ENCODE data around the gene BCL7A. TPM values are rescaled to one million over a fixed set of nuclear protein-coding genes. Genes with fewer than 3 reads are reported as not detected.
A peak's percentile ranks its signal among the peaks of the same experiment; 100 is the strongest.

BCL7A gene
- total RNA-seq, 4 donors from 2014 or later: 0.26 to 12.2 (median 4.2) TPM

DNA sequence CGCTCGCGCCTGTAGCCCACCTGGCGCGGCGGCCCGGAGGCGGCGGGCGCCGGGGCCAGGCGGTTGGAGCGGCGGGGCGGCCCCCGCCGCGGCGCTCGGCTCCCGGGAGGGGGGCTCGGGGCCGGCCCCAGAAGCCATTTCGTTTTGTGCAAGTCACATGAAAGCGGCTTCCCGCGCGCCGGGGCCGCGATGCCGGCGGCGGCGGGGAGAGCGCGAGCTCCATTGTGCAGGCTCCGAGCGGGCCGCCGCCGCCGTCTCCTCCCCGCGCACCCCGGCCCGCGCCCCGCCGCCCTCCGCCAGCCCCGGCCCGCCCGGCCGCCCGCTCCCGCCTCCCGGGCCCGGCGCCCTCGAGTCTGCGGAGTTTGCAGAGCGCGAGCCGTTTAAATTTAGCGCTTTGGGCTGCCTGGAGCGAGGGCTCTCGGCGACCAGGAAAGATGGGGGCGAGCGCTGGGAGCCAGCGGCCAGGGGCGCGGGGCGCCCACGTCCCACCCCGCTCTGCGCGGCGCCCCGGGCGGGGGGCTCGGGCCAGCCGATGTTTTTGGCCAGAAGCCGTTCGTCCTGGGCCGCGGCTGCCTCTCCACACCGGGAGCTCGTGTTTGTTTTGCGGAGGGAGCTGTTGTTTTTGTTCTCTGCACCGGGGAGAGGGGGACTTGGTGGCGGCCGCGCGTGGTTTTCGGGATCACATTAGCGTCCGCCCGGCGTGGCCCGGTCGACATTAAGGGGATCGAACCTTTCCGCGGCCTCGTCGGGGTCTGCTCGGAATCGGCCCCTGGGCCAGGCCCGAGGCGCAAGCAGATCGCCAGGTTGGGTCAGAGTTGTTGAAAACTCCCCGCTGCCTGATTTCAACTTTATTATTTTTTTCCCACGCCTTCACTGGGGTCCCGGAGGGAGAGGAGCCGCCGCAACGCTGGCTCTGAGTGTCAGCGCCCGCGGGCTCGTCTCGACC lies 982 bp downstream of the BCL7A start:
- TF ChIP-seq, protein P1, sequence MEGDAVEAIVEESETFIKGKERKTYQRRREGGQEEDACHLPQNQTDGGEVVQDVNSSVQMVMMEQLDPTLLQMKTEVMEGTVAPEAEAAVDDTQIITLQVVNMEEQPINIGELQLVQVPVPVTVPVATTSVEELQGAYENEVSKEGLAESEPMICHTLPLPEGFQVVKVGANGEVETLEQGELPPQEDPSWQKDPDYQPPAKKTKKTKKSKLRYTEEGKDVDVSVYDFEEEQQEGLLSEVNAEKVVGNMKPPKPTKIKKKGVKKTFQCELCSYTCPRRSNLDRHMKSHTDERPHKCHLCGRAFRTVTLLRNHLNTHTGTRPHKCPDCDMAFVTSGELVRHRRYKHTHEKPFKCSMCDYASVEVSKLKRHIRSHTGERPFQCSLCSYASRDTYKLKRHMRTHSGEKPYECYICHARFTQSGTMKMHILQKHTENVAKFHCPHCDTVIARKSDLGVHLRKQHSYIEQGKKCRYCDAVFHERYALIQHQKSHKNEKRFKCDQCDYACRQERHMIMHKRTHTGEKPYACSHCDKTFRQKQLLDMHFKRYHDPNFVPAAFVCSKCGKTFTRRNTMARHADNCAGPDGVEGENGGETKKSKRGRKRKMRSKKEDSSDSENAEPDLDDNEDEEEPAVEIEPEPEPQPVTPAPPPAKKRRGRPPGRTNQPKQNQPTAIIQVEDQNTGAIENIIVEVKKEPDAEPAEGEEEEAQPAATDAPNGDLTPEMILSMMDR (IDR thresholded peaks at IDR 0.05): no peak
- TF ChIP-seq POLR2A (IDR thresholded peaks at IDR 0.05): no peak
- DNase-seq: no peak
- H3K4me1 ChIP-seq: no peaks in the 10 kb centered on the region
- H3K9me3 ChIP-seq: no peaks in the 10 kb centered on the region
- H3K27ac ChIP-seq: peak overlapping the region; percentile 81 to 91
- no peaks in the 10 kb centered on the region for H3K36me3 ChIP-seq
- intact Hi-C loops (cut with DNase I; ENCODE audit: low total_unique reads): no loop called here
- peak overlapping the region; percentile 39 to 57 for H3K4me3 ChIP-seq
- no peaks in the 10 kb centered on the region for H3K27me3 ChIP-seq

DNA sequence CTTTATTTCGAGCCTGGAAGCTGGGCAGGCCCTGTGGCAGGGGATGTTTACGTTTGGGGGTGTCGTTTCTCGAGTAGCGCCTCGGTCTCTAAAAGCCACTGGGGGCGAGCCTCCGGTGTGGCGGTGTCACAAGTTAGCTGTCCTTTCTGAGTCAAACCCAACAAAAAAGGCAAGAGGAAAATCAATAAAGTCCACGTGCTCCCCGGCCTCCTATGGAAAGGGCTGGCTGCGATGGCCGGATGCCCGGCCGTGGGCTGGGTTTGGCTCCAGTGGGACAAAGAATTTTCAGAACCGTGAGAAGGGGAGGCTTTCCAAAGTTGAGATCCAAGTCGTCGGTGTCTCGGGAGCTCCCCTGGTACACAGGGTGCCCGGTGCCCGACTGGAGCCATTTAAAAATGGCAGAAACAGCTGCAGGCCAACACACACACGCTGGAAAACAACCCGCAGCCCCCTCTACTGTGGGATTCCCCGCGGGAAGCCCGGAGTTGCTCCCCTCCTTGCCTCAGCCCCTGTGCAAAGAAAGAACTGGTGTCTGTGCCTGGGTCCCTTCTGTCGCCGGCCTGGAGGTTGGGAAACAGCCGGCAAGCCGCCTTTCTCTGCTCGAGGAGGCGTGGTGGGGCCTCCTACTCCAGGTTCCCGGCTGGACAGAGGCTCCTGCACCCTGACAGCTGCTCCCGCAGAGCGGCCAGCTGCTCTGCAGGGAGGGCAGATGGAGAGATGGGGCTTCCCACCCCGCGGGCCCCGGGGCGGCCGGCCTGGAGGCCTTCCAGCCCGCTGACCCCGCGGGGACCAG lies 1.9 kb downstream of the BCL7A start:
- H3K4me1 ChIP-seq: no peaks in the 10 kb centered on the region
- peak; percentile 70 to 76 for DNase-seq
- peak; percentile 26 to 64 for TF ChIP-seq POLR2A (IDR thresholded peaks at IDR 0.05)
- TF ChIP-seq, protein P1 (IDR thresholded peaks at IDR 0.05): no peak
- H3K27ac ChIP-seq: peak overlapping the region; percentile 81 to 91
- no peaks in the 10 kb centered on the region for H3K27me3 ChIP-seq
- no peaks in the 10 kb centered on the region for H3K9me3 ChIP-seq
- H3K36me3 ChIP-seq: no peaks in the 10 kb centered on the region
- peak overlapping the region; percentile 39 to 57 for H3K4me3 ChIP-seq
- intact Hi-C loops (cut with DNase I; ENCODE audit: low total_unique reads): no loop called here

DNA sequence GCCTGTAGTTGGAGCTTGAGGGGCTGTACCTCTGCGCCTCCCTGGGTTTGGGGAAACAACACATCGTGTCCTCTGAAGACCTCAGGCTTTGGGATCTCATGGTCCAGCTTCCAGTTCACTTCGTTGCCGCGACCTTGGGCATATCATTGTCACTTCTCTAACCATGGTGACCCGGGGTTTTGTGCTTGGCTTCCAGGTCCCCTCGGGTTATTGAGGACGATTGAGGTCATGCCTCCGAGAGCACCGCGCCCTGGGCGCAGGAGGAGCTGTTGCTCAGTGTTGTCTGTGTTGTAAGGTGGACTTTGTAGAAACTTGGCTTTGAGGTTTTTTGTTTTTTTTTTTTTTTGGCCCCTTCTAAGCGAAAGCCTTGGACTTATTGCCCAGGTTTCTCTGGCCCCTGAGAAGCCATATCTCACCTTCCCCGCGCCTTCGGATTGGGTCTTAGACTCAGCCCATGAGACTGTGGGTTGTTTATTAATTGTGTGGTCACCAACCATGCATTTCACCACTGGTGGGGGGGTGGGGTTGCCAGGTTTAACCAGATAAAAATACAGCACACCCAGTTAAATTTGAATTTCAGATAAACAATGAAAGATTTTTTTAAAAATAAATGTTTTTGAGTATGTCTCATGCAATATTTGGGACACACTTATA lies 2.6 kb downstream of the BCL7A start:
- no peaks in the 10 kb centered on the region for H3K27me3 ChIP-seq
- peaks cover 0 to 2% of the 10 kb centered on the region in 2 donors for H3K4me1 ChIP-seq
- intact Hi-C loops (cut with DNase I; ENCODE audit: low total_unique reads): no loop called here
- no peaks in the 10 kb centered on the region for H3K36me3 ChIP-seq
- peak overlapping the region; percentile 39 to 57 for H3K4me3 ChIP-seq
- H3K27ac ChIP-seq: peak overlapping the region; percentile 81 to 91
- DNase-seq: no peak
- H3K9me3 ChIP-seq: no peaks in the 10 kb centered on the region
- no peak for TF ChIP-seq POLR2A (IDR thresholded peaks at IDR 0.05)

DNA sequence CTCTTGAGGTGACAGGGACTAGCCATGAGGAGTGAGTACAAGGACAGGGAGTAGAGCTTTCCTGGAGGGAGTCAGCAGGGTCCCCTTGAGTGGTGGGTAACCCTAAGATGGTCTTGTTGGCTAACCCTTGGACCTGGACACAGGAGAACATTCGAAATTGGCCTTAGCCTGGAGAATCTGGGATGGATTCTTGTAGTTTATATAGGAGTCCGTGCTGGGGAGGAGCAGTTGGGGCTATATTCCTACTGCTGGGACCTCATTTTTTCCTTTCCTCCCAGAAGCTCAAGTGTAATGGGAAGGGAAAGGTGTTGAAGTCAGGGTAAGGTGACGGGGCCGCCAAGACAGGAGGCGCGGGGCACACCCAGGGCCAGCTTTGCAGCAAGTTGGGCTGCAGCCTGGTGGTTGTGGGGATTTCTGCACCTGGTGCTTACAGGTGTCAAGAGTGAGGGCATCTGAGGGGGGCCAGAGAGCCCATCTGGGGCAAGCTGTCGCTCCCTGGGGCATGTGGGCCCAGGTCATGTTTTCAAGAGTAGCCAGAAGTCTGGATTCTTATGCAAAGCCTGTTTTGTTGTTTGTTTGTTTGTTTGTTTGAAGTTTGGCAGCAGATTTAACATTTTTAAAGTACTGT lies 5.1 kb downstream of the BCL7A start:
- Histone ChIP-seq H3K4me3 (no peak overlapping the region), H3K9me3 (no peaks in the 10 kb centered on the region), H3K36me3 (no peaks in the 10 kb centered on the region), H3K4me1 (peaks cover 0 to 9% of the 10 kb centered on the region in 2 donors), H3K27me3 (no peaks in the 10 kb centered on the region), H3K27ac (no peak overlapping the region)
- no peak for DNase-seq
- TF ChIP-seq POLR2A (IDR thresholded peaks at IDR 0.05): no peak
- TF ChIP-seq, protein P1 (IDR thresholded peaks at IDR 0.05): no peak
- intact Hi-C loops (cut with DNase I; ENCODE audit: low total_unique reads): no loop called here
